ENCODE data around the gene METAP1. TPM values are rescaled to one million over a fixed set of nuclear protein-coding genes. Genes with fewer than 3 reads are reported as not detected.

Gene METAP1
- total RNA-seq, 1 experiment from 2014 or later = 72.2 TPM

DNA sequence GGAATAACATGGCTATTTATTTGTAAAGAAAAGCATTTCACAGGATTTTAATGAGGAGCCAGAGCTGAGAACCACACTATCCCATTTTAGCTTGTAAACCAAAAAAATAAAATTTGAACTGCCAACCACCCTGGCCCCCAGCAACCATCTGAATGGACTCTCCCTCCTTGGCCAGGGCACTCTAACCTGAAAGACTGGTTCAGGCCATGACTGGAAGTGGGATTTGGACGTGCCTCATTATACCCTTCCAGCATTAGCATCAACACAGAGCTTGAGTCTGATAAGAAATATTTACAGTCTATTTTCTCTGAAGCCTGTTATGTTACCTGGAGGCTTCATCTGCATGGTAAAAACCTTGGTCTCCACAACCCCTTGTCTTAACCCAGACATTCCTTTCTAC lies 30.0 kb downstream of the METAP1 start:
- DNase-seq (ENCODE audit: low spot score) = no peak
- Histone ChIP-seq H3K36me3 (ENCODE audit: insufficient read depth, low read length, poor library complexity, severe bottlenecking) (peaks cover 4% of the 10 kb centered on the region), H3K27ac (ENCODE audit: low read depth, low read length, poor library complexity, severe bottlenecking) (no peak overlapping the region), H3K4me3 (ENCODE audit: low read depth, low read length, poor library complexity, severe bottlenecking) (no peak overlapping the region), H3K9me3 (ENCODE audit: low read depth, low read length, poor library complexity, severe bottlenecking) (no peaks in the 10 kb centered on the region), H3K27me3 (replicated peaks; ENCODE audit: insufficient read depth, low read depth, low read length, poor library complexity) (no peaks in the 10 kb centered on the region), H3K4me1 (ENCODE audit: insufficient read depth, low read length, poor library complexity, severe bottlenecking) (peaks cover 16% of the 10 kb centered on the region)
- ChIA-PET POLR2A (ENCODE audit: low non-redundant PET) (no interaction called here), CTCF (no interaction called here)
- no TSS peak for BruUV-seq (replicated peaks)
- intact Hi-C loops (cut with micrococcal nuclease; ENCODE audit: unreplicated experiment) = no loop called here
- TF ChIP-seq, protein P1, sequence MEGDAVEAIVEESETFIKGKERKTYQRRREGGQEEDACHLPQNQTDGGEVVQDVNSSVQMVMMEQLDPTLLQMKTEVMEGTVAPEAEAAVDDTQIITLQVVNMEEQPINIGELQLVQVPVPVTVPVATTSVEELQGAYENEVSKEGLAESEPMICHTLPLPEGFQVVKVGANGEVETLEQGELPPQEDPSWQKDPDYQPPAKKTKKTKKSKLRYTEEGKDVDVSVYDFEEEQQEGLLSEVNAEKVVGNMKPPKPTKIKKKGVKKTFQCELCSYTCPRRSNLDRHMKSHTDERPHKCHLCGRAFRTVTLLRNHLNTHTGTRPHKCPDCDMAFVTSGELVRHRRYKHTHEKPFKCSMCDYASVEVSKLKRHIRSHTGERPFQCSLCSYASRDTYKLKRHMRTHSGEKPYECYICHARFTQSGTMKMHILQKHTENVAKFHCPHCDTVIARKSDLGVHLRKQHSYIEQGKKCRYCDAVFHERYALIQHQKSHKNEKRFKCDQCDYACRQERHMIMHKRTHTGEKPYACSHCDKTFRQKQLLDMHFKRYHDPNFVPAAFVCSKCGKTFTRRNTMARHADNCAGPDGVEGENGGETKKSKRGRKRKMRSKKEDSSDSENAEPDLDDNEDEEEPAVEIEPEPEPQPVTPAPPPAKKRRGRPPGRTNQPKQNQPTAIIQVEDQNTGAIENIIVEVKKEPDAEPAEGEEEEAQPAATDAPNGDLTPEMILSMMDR (conservative IDR thresholded peaks at IDR 0.05; ENCODE audit: low read depth, low read length) = no peak
- TF ChIP-seq EZH2 (IDR thresholded peaks at IDR 0.05; ENCODE audit: borderline replicate concordance, low read depth, low read length, poor library complexity, severe bottlenecking) = no peak

DNA sequence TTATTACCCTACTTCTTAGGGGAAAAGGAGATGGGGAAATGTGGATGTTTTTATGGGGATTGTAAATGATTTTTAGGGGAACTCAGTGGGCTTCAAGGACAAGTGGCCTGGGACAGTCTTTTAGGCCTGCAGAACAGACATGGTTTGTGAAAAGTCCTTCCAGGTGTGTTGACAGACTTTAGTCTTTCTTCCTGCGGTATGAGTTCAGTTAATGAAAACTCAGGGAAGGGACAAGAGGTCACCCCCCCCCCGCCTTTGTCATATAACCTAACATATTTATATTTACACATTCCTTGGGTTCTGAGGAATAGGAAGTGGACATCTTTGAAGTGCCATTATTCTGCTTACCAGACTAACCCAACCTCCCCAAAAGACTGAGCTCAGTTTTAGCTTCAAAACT lies 31.8 kb downstream of the METAP1 start:
- H3K4me3 ChIP-seq (ENCODE audit: low read depth, low read length, poor library complexity, severe bottlenecking) = no peak overlapping the region
- intact Hi-C loops (cut with micrococcal nuclease; ENCODE audit: unreplicated experiment) = no loop called here
- TF ChIP-seq EZH2 (IDR thresholded peaks at IDR 0.05; ENCODE audit: borderline replicate concordance, low read depth, low read length, poor library complexity, severe bottlenecking) = no peak
- TF ChIP-seq, protein P1 (conservative IDR thresholded peaks at IDR 0.05; ENCODE audit: low read depth, low read length) = no peak
- H3K36me3 ChIP-seq (ENCODE audit: insufficient read depth, low read length, poor library complexity, severe bottlenecking) = no peaks in the 10 kb centered on the region
- H3K27me3 ChIP-seq (replicated peaks; ENCODE audit: insufficient read depth, low read depth, low read length, poor library complexity) = no peaks in the 10 kb centered on the region
- H3K9me3 ChIP-seq (ENCODE audit: low read depth, low read length, poor library complexity, severe bottlenecking) = no peaks in the 10 kb centered on the region
- POLR2A ChIA-PET (ENCODE audit: low non-redundant PET) = no interaction called here
- H3K4me1 ChIP-seq (ENCODE audit: insufficient read depth, low read length, poor library complexity, severe bottlenecking) = peaks cover 16% of the 10 kb centered on the region
- H3K27ac ChIP-seq (ENCODE audit: low read depth, low read length, poor library complexity, severe bottlenecking) = no peak overlapping the region
- CTCF ChIA-PET = no interaction called here
- BruUV-seq (replicated peaks) = no TSS peak
- no peak for DNase-seq (ENCODE audit: low spot score)

DNA sequence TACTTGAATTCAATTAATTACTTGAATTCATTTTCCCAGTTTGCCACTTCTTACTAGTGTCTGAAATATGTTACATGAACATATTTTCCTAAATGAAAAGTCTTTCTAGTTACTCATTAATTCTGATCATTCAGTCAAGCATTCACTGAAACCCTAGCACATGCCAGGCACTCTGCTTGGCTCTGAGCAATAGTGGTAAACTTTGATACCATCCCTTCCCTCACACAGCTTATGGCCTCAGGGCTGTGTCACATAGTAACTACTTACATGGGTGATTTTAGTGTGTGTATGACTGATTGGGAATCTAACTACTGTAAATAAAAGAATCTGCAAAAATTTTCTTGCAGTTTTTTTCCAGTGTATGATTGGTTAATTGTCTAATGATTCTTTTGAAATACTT lies 32.7 kb downstream of the METAP1 start:
- no peak for DNase-seq (ENCODE audit: low spot score)
- no peak overlapping the region for H3K27ac ChIP-seq (ENCODE audit: low read depth, low read length, poor library complexity, severe bottlenecking)
- H3K27me3 ChIP-seq (replicated peaks; ENCODE audit: insufficient read depth, low read depth, low read length, poor library complexity) = no peaks in the 10 kb centered on the region
- no peaks in the 10 kb centered on the region for H3K9me3 ChIP-seq (ENCODE audit: low read depth, low read length, poor library complexity, severe bottlenecking)
- no peak overlapping the region for H3K4me3 ChIP-seq (ENCODE audit: low read depth, low read length, poor library complexity, severe bottlenecking)
- no peaks in the 10 kb centered on the region for H3K36me3 ChIP-seq (ENCODE audit: insufficient read depth, low read length, poor library complexity, severe bottlenecking)
- TF ChIP-seq EZH2 (IDR thresholded peaks at IDR 0.05; ENCODE audit: borderline replicate concordance, low read depth, low read length, poor library complexity, severe bottlenecking) = no peak
- TF ChIP-seq, protein P1 (conservative IDR thresholded peaks at IDR 0.05; ENCODE audit: low read depth, low read length) = no peak
- POLR2A ChIA-PET (ENCODE audit: low non-redundant PET) = no interaction called here
- intact Hi-C loops (cut with micrococcal nuclease; ENCODE audit: unreplicated experiment) = no loop called here
- CTCF ChIA-PET = no interaction called here
- H3K4me1 ChIP-seq (ENCODE audit: insufficient read depth, low read length, poor library complexity, severe bottlenecking) = peaks cover 16% of the 10 kb centered on the region
- no TSS peak for BruUV-seq (replicated peaks)

All from A673 (cell line).